ENCODE measurements around the gene MEGF8.
A peak's percentile ranks its signal among the peaks of the same experiment; 100 is the strongest.

Gene MEGF8, protein sequence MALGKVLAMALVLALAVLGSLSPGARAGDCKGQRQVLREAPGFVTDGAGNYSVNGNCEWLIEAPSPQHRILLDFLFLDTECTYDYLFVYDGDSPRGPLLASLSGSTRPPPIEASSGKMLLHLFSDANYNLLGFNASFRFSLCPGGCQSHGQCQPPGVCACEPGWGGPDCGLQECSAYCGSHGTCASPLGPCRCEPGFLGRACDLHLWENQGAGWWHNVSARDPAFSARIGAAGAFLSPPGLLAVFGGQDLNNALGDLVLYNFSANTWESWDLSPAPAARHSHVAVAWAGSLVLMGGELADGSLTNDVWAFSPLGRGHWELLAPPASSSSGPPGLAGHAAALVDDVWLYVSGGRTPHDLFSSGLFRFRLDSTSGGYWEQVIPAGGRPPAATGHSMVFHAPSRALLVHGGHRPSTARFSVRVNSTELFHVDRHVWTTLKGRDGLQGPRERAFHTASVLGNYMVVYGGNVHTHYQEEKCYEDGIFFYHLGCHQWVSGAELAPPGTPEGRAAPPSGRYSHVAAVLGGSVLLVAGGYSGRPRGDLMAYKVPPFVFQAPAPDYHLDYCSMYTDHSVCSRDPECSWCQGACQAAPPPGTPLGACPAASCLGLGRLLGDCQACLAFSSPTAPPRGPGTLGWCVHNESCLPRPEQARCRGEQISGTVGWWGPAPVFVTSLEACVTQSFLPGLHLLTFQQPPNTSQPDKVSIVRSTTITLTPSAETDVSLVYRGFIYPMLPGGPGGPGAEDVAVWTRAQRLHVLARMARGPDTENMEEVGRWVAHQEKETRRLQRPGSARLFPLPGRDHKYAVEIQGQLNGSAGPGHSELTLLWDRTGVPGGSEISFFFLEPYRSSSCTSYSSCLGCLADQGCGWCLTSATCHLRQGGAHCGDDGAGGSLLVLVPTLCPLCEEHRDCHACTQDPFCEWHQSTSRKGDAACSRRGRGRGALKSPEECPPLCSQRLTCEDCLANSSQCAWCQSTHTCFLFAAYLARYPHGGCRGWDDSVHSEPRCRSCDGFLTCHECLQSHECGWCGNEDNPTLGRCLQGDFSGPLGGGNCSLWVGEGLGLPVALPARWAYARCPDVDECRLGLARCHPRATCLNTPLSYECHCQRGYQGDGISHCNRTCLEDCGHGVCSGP (N-terminal part only)

DNA sequence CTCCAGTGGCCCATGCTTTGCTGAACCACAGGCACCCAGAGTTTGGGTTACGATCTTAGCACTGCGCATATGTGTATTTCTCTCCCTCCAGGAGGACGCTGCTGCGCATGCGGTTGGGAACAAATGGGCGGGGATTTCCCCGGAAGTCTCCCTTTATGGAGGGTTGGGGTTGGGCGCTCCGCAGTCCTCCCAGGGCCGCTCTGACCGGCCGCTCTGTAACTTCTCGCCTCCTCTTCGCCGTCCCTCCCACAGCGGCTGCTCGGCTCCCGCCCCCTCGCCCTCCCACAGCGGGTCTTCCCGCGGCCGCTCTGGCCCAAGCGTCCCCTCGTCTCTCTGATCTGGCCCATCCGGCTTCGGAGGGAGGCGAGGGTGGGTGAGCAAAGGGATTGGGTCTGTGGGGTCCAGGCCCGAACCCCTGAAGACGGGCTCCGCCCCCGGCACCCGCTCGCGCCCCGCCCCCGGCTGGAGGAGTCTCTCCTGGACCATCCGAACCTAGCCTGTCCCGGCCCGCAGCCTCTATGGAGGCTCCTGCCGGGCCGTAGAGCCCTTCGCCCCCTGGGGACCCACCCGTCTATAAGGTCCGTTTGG lies at the start of gene MEGF8:
Gene MEGF8, plus strand, starts transcription at position 328 of the 588 bp plus-strand sequence. CDS start 609 bp downstream, outside the sequence.
- peak; percentile 75 to 99 (median 97) for DNase-seq

DNA sequence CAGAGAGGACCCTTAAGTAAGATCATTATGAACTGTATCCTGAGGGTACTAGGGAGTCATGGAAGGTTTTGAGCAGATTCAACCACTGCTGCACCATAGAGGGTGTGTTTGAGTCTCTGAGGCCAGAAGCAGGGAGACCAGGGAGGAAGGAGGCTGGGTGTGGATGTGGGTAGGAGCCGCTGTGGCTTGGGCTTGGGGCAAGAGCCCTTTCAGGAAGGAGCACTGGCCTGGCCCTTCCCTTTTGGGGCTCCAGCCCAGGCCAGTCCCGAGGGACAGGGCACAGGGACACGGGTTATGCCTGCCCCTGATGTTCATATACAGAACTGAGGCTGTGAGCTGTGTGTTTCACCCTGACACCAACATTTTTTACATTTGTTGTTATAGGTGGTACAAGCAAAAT lies 49.2 kb upstream of the MEGF8 start:
- DNase-seq = no peak

DNA sequence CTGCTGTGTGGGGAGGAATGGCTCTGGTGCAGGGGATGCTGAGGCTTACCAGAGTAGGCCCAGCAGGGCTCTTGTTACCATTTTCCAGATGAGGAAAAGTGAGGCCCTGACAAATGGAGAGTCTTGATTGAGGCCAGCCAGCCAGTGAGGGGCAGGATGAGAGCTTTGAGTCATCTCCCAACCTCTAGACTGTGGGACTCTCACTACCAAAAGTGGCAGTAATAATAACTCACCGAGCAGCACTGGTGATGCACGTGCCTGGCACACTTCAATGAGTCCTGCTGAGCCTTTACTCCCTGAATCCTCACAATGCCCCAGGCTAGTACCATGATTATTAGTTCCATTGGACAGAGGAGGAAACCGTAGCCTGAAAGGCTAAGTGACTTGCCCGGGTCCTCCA lies 48.6 kb upstream of the MEGF8 start:
- DNase-seq = no peak

DNA sequence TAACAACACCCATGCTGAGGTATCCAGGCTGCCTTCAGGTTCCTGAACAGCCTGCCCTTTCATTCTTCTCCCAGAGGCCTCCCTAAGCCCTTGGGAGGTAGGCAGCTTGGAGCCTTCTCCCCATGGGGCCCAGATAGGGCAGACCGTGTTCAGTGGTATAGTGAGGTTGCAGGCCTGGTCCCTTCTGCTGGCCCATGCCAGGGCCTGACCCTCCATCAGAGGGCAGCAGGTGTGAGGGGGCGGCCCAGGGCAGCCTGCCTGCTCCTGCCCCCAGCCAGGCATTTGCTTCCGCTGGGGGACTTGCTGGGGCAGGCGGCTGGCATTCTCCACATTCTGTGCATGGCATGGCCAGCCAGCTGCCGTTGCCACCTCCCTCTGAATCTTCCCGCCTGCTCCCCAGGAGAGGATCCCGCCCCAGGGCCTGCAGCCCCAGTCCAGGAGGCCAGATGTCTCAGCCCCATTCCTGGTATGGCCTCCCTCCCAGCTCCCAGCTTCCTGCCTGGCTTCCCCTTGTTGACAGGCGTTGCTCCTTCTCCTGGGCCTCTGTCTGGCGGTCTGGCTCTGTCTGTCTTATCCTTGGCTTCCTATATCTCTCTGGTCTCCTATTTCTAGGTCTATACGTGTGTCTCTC lies 47.5 kb upstream of the MEGF8 start:
- DNase-seq = no peak

- DNase-seq = peak in 2 of 56 donors; percentile 10 to 16
Measured at GRCh38 chr19:42278452-42279154, 46.8 kb upstream of the MEGF8 start.

- DNase-seq = peak in 1 of 56 donors; percentile 55
Measured at GRCh38 chr19:42279155-42279901, 46.1 kb upstream of the MEGF8 start.

DNA sequence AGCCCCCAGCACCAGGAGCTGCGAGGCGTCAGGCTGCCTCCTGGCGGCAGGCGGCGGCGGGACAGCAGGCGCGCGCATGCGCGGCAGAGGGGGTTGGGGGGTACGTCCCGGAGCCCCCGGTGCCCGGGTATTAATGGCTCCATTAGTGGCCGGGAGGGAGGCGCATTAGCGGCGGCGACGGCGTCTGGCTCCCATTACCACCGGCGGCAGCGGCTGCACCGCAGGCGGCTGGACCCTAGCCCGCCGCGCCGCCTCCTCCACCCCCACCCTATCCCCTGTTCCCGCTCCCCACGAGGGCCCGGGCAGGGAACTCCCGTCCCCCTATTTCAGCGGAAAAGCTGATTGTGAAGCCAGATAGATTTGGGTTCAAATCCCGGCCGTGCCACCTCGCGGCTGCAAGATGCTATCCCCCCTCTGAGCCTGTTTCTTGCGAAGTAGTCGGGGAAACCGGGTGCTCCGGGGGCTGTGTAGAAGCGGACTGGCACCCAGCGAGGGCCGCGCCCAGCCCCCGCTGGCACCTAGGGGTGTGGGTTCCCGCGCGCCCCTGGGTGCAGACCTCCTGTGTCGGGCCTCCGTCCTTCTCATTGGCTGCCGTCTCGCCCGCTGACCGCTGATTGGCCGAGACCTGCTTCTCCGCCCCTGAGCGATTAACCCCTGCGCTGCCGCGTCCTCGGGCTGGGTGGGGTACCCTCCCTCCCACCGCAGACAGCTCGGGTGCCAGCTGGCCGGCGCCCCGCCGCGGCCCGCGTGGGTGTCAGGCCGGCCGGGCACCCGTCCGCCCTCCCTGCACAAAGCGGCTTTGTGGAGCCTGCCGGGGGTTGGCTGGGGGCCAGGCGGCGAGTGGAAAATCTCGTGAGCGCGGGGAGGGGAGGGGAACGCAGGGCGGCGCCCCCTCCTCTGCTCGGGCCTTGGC lies 45.3 kb upstream of the MEGF8 start:
- peak; percentile 74 to 97 (median 94) for DNase-seq

DNA sequence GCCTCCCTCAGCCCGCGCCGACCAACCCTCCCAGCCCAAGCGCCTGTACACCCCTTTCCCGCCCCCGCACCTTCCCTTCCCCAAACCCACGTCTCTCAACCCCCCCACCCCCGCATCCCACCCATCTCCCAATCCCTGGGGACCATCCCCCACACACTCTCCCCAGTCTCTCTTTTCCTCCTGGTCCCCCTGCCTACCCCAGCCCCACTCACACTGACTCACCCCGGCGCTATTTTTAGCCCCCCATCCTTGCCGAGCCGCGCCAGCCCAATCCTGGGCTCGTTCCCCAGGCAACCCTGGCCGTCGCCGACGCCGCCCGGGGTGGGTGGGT lies 44.7 kb upstream of the MEGF8 start:
- peak in 43 of 56 donors; percentile 55 to 92 (median 78) for DNase-seq

- peak in 53 of 56 donors; percentile 39 to 89 (median 75) for DNase-seq
Measured at GRCh38 chr19:42281146-42281826, 44.1 kb upstream of the MEGF8 start.

DNA sequence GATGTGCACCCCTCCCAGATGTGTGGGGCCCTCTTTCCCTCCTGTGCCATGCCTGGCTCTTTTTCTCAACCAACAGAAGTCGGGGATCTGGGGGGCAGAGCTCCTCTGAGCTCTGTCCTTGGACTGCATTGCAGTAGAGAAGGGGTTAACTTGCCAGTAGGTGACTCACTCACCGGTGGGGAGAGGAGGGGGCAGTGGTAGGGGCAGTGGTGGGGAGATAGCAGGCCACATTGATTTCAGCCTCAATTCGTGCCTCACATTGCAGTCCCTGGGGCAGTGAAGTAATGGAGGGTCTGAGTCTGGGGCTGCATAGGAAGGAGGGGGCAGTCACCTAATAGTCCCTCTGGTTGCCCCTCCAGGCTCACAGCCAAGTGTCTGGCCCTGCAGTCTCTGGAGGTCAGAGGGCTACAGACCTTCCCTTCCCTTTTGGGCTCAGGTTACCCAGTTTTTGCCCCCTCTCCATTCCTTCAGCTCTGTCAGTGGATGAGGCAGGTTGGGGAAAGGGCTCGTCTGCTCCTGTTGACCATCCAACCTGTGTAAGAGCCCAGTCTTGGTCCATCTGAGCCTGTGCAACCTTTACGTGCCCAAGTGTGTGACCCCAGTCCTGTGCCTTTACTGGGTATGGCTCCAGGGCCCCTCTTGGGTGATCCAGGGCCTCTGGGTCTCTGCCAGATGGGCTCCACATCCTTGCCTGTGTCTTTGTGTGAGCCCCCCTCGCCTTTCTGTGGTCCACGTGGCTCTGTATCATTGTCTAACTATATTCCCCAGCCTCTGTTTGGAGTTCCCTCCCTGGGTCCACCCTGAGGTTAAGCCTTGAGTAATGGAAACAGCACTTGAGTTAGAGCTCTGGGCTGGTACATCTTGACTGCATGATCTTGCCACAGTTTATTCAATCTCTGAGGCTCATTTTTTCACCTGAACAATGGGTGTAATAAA lies 43.3 kb upstream of the MEGF8 start:
- peak in 7 of 56 donors; percentile 20 to 75 (median 49) for DNase-seq

DNA sequence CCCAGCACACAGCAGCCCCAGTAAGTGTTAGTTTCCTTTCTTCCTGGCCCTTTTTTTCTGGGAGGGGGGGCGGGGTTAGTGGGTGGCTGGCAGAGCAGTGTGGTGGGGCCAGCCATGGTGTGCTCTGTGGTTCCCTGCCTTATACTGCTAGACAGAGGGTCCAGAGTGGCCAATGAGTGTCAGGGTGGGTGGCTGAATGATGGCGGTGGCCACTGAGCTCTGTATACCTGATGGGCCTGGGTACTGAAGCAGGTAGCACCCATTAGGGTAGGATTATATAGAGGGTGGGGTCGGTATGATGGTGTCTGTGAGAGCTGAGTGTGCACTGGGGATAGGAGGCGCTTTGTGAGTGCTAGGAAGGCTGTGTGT lies 42.6 kb upstream of the MEGF8 start:
- DNase-seq = peak in 1 of 56 donors; percentile 54

DNA sequence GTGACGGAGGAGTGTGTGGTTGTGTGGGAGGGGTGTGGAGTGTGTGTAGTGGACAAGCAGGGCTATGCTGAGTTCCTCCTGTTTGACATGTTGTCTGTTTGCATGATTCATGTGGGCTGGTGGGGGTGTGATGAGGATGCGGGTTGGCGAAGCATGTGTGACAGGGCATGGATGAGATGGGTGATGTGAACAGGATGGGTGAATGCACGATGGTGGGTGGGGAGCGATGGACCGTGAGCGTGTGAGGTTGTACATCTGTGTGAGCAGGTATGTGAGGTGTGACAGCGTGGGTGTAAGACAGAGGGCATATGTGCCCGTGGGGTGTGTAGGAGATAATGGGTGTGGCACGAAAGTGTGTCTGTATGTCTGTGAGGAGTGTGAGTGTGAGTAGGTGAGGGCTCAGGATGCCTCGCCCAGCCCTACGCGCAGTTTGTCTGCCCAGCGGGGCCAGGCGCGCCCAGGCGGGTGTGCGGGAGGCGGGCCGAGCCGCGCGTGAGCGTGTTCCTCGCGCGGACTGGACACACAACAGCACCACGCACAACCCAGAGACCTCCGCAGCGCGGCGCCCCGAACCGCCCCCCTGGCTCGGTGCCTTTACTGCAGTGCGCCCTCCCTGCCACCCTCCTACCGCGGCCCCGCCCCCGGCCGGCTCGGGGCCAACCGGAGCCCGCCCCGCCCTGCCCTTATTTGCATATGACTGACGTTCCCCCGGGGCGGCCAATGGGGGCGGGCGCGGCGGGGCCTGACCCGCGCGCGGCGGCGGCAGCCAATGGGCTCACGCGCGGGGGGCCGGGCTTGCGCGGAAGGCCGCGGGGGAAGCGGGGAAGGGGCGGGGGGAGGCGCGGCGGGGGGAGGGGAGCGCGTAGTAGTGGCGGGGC lies 42.0 kb upstream of the MEGF8 start:
- peak; percentile 42 to 98 (median 92) for DNase-seq

GRCh38 chr19:42284066-42284501 lies 41.4 kb upstream of the MEGF8 start:
- DNase-seq = peak in 48 of 56 donors; percentile 46 to 96 (median 82)

GRCh38 chr19:42284591-42285341 lies 40.7 kb upstream of the MEGF8 start:
- DNase-seq = peak in 7 of 56 donors; percentile 25 to 61 (median 37)

DNA sequence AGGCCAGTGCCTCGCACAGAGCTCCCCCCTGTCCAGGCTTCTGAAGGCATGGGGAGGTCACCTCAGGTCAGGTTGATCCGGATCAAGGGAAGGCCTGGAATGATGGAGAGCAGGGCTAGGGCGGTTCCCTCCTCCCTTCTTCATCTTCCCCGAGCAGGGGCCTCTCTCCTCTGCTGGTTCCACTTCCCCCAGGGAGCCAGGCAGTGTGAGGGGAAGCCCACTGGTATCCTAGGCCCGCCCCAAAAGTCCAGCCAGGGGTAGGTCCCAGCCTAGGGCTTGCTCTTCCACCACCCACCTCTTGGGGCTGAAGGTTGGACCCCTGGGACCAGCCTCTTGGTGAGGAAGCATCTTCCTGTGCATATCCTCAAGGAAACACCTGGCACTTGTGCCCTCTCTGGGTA lies 39.9 kb upstream of the MEGF8 start:
- DNase-seq = no peak
